ENCODE measurements around the gene GINS2. TPM values are rescaled to one million over a fixed set of nuclear protein-coding genes. Genes with fewer than 3 reads are reported as not detected.

The GINS2 gene
- total and polyA plus RNA-seq, 9 donors, result 0.23 to 1.6 (median 1.4) TPM

- no peak for TF ChIP-seq POLR2A (IDR thresholded peaks at IDR 0.05)
- TF ChIP-seq, protein P1, sequence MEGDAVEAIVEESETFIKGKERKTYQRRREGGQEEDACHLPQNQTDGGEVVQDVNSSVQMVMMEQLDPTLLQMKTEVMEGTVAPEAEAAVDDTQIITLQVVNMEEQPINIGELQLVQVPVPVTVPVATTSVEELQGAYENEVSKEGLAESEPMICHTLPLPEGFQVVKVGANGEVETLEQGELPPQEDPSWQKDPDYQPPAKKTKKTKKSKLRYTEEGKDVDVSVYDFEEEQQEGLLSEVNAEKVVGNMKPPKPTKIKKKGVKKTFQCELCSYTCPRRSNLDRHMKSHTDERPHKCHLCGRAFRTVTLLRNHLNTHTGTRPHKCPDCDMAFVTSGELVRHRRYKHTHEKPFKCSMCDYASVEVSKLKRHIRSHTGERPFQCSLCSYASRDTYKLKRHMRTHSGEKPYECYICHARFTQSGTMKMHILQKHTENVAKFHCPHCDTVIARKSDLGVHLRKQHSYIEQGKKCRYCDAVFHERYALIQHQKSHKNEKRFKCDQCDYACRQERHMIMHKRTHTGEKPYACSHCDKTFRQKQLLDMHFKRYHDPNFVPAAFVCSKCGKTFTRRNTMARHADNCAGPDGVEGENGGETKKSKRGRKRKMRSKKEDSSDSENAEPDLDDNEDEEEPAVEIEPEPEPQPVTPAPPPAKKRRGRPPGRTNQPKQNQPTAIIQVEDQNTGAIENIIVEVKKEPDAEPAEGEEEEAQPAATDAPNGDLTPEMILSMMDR (IDR thresholded peaks at IDR 0.05), result no peak
- no peak for TF ChIP-seq EP300 (IDR thresholded peaks at IDR 0.05)
Observed at GRCh38 chr16:85668676-85669424, 19.9 kb downstream of the GINS2 start.

GRCh38 chr16:85667841-85668413 lies 20.8 kb downstream of the GINS2 start:
- Histone ChIP-seq H3K27me3 (no peaks in the 10 kb centered on the region), H3K4me1 (ENCODE audit: insufficient read depth) (no peaks in the 10 kb centered on the region), H3K27ac (no peak overlapping the region), H3K9me3 (no peaks in the 10 kb centered on the region), H3K4me3 (no peak overlapping the region), H3K36me3 (no peaks in the 10 kb centered on the region)
- 88 to 91% (median 89%) methylated on average over 16 of the region's 16 CpGs for WGBS, 3 donors
- peak in 2 of 5 donors; percentile 14 to 32 for DNase-seq
- intact Hi-C loops (cut with DNase I), result no loop called here
- TF ChIP-seq EP300 (IDR thresholded peaks at IDR 0.05) (no peak), POLR2A (IDR thresholded peaks at IDR 0.05) (no peak)
- TF ChIP-seq, protein P1 (IDR thresholded peaks at IDR 0.05), result no peak

More at GRCh38 chr16:85668676-85669424, 19.9 kb downstream of the GINS2 start:
- DNase-seq, result peak in 2 of 5 donors; percentile 8 to 11
- Histone ChIP-seq H3K27ac (no peak overlapping the region), H3K9me3 (no peaks in the 10 kb centered on the region), H3K4me1 (ENCODE audit: insufficient read depth) (peaks cover 2% of the 10 kb centered on the region), H3K4me3 (no peak overlapping the region), H3K36me3 (no peaks in the 10 kb centered on the region), H3K27me3 (no peaks in the 10 kb centered on the region)
- intact Hi-C loops (cut with DNase I), result no loop called here
- 92 to 96% (median 95%) methylated on average over 10 of the region's 10 CpGs for WGBS, 3 donors

DNA sequence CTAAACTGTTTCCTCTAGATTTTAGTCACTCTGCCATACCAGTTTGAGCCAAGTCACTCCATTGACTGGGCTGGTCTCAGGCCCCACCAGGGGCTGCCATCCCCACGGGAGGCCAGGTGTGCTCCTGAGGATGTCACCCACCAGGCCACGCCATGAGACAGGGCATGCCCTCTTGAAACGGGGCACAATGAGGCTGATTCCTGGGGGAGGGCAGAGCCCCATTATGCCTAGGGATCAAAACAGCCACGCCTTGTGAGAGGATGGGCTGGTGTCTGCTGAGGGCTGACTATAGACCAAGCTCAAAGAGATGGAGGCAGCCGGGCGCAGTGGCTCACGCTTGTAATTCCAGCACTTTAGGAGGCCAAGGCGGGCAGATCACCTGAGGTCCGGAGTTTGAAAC lies 21.5 kb downstream of the GINS2 start:
- no peaks in the 10 kb centered on the region for H3K27me3 ChIP-seq
- no peaks in the 10 kb centered on the region for H3K9me3 ChIP-seq
- TF ChIP-seq POLR2A (IDR thresholded peaks at IDR 0.05), result no peak
- TF ChIP-seq, protein P1 (IDR thresholded peaks at IDR 0.05), result no peak
- no peak for TF ChIP-seq EP300 (IDR thresholded peaks at IDR 0.05)
- no peaks in the 10 kb centered on the region for H3K36me3 ChIP-seq
- 91 to 96% (median 95%) methylated on average over 9 of the region's 9 CpGs for WGBS, 3 donors
- no peak overlapping the region for H3K27ac ChIP-seq
- DNase-seq, result peak in 2 of 5 donors; percentile 19 to 23
- no peaks in the 10 kb centered on the region for H3K4me1 ChIP-seq (ENCODE audit: insufficient read depth)
- intact Hi-C loops (cut with DNase I), result no loop called here
- no peak overlapping the region for H3K4me3 ChIP-seq

DNA sequence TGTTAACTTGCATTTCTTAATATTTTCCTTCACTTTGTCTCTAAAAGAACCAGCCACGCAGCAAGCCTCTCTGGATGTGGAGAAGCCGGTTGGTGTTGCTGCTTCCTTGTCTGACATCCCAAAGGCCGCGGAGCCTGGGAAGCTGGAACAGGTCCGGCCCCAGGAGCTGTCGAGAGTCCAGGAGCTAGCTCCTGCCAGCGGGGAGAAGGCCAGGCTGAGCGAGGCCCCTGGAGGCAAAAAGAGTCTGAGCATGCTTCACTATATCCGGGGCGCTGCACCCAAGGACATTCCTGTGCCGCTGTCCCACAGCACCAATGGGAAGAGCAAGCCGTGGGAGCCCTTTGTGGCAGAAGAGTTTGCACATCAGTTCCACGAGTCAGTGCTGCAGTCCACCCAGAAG lies 22.8 kb downstream of the GINS2 start:
- WGBS, 3 donors, result 82 to 90% (median 86%) methylated on average over 13 of the region's 13 CpGs
- H3K4me1 ChIP-seq (ENCODE audit: insufficient read depth), result no peaks in the 10 kb centered on the region
- no peaks in the 10 kb centered on the region for H3K9me3 ChIP-seq
- no peak overlapping the region for H3K27ac ChIP-seq
- TF ChIP-seq, protein P1 (IDR thresholded peaks at IDR 0.05), result no peak
- TF ChIP-seq EP300 (IDR thresholded peaks at IDR 0.05), result no peak
- no peak overlapping the region for H3K4me3 ChIP-seq
- intact Hi-C loops (cut with DNase I), result no loop called here
- H3K36me3 ChIP-seq, result no peaks in the 10 kb centered on the region
- peak in 2 of 5 donors; percentile 18 to 32 for DNase-seq
- H3K27me3 ChIP-seq, result no peaks in the 10 kb centered on the region

Data from ovary (tissue), 9 donors.